ENCODE measurements around the gene PRR11.

DNA sequence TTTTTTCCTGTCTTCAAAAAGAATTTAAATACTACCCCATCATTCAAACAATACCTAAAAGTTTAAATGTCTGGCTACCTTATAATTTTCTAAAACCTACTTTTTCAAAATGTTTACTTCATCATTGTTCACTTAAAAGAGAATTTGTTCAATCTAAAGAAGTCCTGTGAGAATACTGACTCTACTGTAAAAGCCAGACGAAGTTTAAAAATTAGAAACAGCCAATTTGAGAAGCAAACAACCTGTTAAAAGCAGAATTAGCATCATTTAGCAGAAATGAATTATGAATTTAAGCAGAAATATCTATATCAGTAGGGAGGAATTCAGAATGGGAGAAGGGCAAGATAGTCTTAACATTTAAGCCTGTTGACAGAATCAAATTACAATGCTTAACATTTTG is 2.6 kb upstream of the PRR11 start:
- no peak for TF ChIP-seq CTCF (IDR thresholded peaks at IDR 0.05)
- no peak for TF ChIP-seq POLR2AphosphoS5 (IDR thresholded peaks at IDR 0.05)
